ENCODE results near the gene PLEK. TPM values are rescaled to one million over a fixed set of nuclear protein-coding genes. Genes with fewer than 3 reads are reported as not detected.
"Not testable (repeated sequence)": the region's sequence is repeated elsewhere in the genome, so short reads cannot be mapped to it uniquely, and the experiment has no call there.

The PLEK gene
- total and polyA plus RNA-seq, 7 donors: 0.89 to 3.9 (median 2.3) TPM

GRCh38 chr2:68436270-68436669, 71.2 kb downstream of the PLEK start:
- H3K4me1 ChIP-seq: no peaks in the 10 kb centered on the region
- ATAC-seq: peak in 1 of 4 donors; percentile 42
- DNase-seq: no peak
- no peaks in the 10 kb centered on the region for H3K36me3 ChIP-seq (ENCODE audit: insufficient read depth in 1 of 2, low read depth in 1 of 2)
- TF ChIP-seq, protein P1, sequence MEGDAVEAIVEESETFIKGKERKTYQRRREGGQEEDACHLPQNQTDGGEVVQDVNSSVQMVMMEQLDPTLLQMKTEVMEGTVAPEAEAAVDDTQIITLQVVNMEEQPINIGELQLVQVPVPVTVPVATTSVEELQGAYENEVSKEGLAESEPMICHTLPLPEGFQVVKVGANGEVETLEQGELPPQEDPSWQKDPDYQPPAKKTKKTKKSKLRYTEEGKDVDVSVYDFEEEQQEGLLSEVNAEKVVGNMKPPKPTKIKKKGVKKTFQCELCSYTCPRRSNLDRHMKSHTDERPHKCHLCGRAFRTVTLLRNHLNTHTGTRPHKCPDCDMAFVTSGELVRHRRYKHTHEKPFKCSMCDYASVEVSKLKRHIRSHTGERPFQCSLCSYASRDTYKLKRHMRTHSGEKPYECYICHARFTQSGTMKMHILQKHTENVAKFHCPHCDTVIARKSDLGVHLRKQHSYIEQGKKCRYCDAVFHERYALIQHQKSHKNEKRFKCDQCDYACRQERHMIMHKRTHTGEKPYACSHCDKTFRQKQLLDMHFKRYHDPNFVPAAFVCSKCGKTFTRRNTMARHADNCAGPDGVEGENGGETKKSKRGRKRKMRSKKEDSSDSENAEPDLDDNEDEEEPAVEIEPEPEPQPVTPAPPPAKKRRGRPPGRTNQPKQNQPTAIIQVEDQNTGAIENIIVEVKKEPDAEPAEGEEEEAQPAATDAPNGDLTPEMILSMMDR (IDR thresholded peaks at IDR 0.05): no peak
- H3K4me3 ChIP-seq: no peak overlapping the region
- intact Hi-C loops (cut with DNase I): no loop called here
- H3K27me3 ChIP-seq (ENCODE audit: insufficient read depth in 3 of 3, low read length in 2 of 3): no peaks in the 10 kb centered on the region
- no peaks in the 10 kb centered on the region for H3K9me3 ChIP-seq
- WGBS, 3 donors: 9 to 15% (median 13%) methylated on average over 4 of the region's 4 CpGs
- H3K27ac ChIP-seq: peak overlapping the region; percentile 54

GRCh38 chr2:68438455-68439303, 73.6 kb downstream of the PLEK start:
- no peak overlapping the region for H3K4me3 ChIP-seq
- H3K27ac ChIP-seq: no peak overlapping the region
- TF ChIP-seq, protein P1 (IDR thresholded peaks at IDR 0.05): no peak
- intact Hi-C loops (cut with DNase I): no loop called here
- H3K36me3 ChIP-seq (ENCODE audit: insufficient read depth in 1 of 2, low read depth in 1 of 2): no peaks in the 10 kb centered on the region
- no peak for ATAC-seq
- 66 to 72% (median 71%) methylated on average over 7 of the region's 7 CpGs for WGBS, 3 donors
- no peaks in the 10 kb centered on the region for H3K9me3 ChIP-seq
- no peaks in the 10 kb centered on the region for H3K4me1 ChIP-seq
- DNase-seq: no peak
- H3K27me3 ChIP-seq (ENCODE audit: insufficient read depth in 3 of 3, low read length in 2 of 3): no peaks in the 10 kb centered on the region

DNA sequence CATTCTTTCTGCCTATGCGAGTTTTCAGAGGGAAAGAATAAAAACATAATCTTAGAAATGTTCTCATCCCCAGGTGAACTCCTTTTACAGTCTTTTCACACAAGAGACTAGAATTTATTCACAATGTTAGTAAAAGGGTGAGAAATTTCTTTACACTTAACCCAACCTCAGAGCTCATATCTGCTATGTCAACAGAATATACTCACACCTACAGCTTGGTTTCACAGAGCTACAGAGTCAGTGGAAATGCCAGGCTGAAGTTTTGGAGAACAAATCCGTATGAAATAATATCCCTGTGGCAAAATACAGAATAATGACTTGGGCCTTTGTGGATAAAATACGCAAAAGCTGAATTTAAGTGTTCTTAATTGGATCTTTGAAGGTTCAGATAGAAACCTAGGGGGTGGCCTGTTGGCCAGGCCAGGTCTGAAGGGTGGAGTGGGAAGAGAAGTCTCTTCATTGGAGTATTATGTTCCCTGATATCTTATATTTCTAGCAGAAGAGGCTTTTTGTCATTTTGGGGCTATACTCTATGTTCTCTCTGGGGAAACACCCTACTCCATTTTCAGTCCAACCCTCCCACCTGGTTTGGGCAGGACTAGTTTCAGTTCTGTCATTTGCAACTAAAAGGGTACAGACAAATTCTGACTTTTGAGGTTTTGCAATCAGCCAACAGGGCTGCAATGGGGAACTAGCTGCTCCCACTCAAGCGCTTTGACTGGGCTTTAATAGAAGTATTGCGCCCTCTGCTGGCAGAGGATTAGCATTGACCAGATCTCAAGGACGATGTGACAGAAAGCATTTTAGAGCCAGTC, 76.3 kb downstream of the PLEK start:
- intact Hi-C loops (cut with DNase I): loop anchor here (1.0 to 10.0 kb wide), 4 partner anchors 79 to 319 kb away; no protein-coding TSS in a partner anchor
- no peaks in the 10 kb centered on the region for H3K9me3 ChIP-seq
- H3K27me3 ChIP-seq (ENCODE audit: insufficient read depth in 3 of 3, low read length in 2 of 3): no peaks in the 10 kb centered on the region
- no peaks in the 10 kb centered on the region for H3K36me3 ChIP-seq (ENCODE audit: insufficient read depth in 1 of 2, low read depth in 1 of 2)
- no peaks in the 10 kb centered on the region for H3K4me1 ChIP-seq
- peak; percentile 81 to 98 (median 86) for ATAC-seq
- no peak overlapping the region for H3K27ac ChIP-seq
- H3K4me3 ChIP-seq: no peak overlapping the region
- WGBS, 3 donors: 41 to 48% (median 42%) methylated on average over 6 of the region's 6 CpGs
- TF ChIP-seq, protein P1 (IDR thresholded peaks at IDR 0.05): peak; percentile 91
- DNase-seq: peak; percentile 75 to 76

- intact Hi-C loops (cut with DNase I): loop anchor here (1.0 to 10.0 kb wide), 4 partner anchors 80 to 320 kb away; no protein-coding TSS in a partner anchor
- ATAC-seq (no peak), DNase-seq (no peak)
- 81 to 92% (median 85%) methylated on average over 2 of the region's 2 CpGs for whole genome bisulfite sequencing, 3 donors
- Histone ChIP-seq H3K36me3 (ENCODE audit: insufficient read depth in 1 of 2, low read depth in 1 of 2) (no peaks in the 10 kb centered on the region), H3K27me3 (ENCODE audit: insufficient read depth in 3 of 3, low read length in 2 of 3) (no peaks in the 10 kb centered on the region), H3K4me3 (no peak overlapping the region), H3K27ac (no peak overlapping the region), H3K9me3 (peaks cover under 1% of the 10 kb centered on the region), H3K4me1 (no peaks in the 10 kb centered on the region)
- TF ChIP-seq, protein P1 (IDR thresholded peaks at IDR 0.05): no peak
Measured at GRCh38 chr2:68441994-68442322, 76.9 kb downstream of the PLEK start.

GRCh38 chr2:68446425-68446824, 81.3 kb downstream of the PLEK start:
- intact Hi-C loops (cut with DNase I): loop anchor here in 1 of 2 donors (5.0 to 10.0 kb wide), 2 partner anchors 154 to 252 kb away; no protein-coding TSS in a partner anchor
- ATAC-seq: not testable (repeated sequence)
- WGBS, 3 donors: 80 to 100% (median 87%) methylated on average over 1 to 3 of the region's 3 CpGs

More at GRCh38 chr2:68446425-68446824, 81.3 kb downstream of the PLEK start:
- H3K9me3 ChIP-seq; H3K27me3 ChIP-seq (ENCODE audit: insufficient read depth in 3 of 3, low read length in 2 of 3); H3K4me3 ChIP-seq; H3K4me1 ChIP-seq; DNase-seq; H3K36me3 ChIP-seq (ENCODE audit: insufficient read depth in 1 of 2, low read depth in 1 of 2); H3K27ac ChIP-seq: not testable (repeated sequence)

All from psoas muscle (tissue), 8 donors.